NCI-H2171 treated with DMSO at 0.1 percent for 48 hours (cell line): ENCODE measurements around the gene MYO10.

ENCODE experiments used
- DNase-seq: peaks from one replicate; lab custom pipeline; 2025; lab: John Stamatoyannopoulos, UW

Gene MYO10

GRCh38 chr5:16812448-16812847 lies 123.6 kb downstream of the MYO10 start:
- no peak for DNase-seq

- DNase-seq: no peak
Measured at GRCh38 chr5:16810208-16810854, 125.8 kb downstream of the MYO10 start.

- no peak for DNase-seq
Measured at GRCh38 chr5:16809395-16810207, 126.5 kb downstream of the MYO10 start.

GRCh38 chr5:16809010-16809394 lies 127.1 kb downstream of the MYO10 start:
- DNase-seq: no peak

- DNase-seq: no peak
Measured at GRCh38 chr5:16808021-16808420, 128.1 kb downstream of the MYO10 start.

- DNase-seq: no peak
Measured at GRCh38 chr5:16807547-16807864, 128.6 kb downstream of the MYO10 start.

GRCh38 chr5:16806711-16807546 lies 129.2 kb downstream of the MYO10 start:
- DNase-seq: no peak

- DNase-seq: no peak
Measured at GRCh38 chr5:16805486-16805885, 130.6 kb downstream of the MYO10 start.

- no peak for DNase-seq
Measured at GRCh38 chr5:16803831-16804230, 132.3 kb downstream of the MYO10 start.

GRCh38 chr5:16800477-16800876 lies 135.6 kb downstream of the MYO10 start:
- DNase-seq: no peak

GRCh38 chr5:16799796-16800195 lies 136.3 kb downstream of the MYO10 start:
- DNase-seq: peak; percentile 65

- DNase-seq: no peak
Measured at GRCh38 chr5:16797951-16798350, 138.1 kb downstream of the MYO10 start.

GRCh38 chr5:16794269-16794913 lies 141.7 kb downstream of the MYO10 start:
- no peak for DNase-seq

- DNase-seq: peak; percentile 94
Measured at GRCh38 chr5:16792598-16793275, 143.4 kb downstream of the MYO10 start.

- DNase-seq: peak; percentile 76
Measured at GRCh38 chr5:16791904-16792597, 144.0 kb downstream of the MYO10 start.

GRCh38 chr5:16791036-16791705 lies 144.9 kb downstream of the MYO10 start:
- DNase-seq: peak; percentile 79

GRCh38 chr5:16788957-16789356 lies 147.1 kb downstream of the MYO10 start:
- DNase-seq: no peak

GRCh38 chr5:16787278-16787677 lies 148.8 kb downstream of the MYO10 start:
- no peak for DNase-seq

- no peak for DNase-seq
Measured at GRCh38 chr5:16784843-16785791, 151.0 kb downstream of the MYO10 start.
